Cortex of kidney (tissue), 1 donor: ENCODE results near the gene ZNF518B.

Experiments used
- DNase-seq: peaks from one replicate; lab custom pipeline; 2025; lab: John Stamatoyannopoulos, UW

ZNF518B gene, protein sequence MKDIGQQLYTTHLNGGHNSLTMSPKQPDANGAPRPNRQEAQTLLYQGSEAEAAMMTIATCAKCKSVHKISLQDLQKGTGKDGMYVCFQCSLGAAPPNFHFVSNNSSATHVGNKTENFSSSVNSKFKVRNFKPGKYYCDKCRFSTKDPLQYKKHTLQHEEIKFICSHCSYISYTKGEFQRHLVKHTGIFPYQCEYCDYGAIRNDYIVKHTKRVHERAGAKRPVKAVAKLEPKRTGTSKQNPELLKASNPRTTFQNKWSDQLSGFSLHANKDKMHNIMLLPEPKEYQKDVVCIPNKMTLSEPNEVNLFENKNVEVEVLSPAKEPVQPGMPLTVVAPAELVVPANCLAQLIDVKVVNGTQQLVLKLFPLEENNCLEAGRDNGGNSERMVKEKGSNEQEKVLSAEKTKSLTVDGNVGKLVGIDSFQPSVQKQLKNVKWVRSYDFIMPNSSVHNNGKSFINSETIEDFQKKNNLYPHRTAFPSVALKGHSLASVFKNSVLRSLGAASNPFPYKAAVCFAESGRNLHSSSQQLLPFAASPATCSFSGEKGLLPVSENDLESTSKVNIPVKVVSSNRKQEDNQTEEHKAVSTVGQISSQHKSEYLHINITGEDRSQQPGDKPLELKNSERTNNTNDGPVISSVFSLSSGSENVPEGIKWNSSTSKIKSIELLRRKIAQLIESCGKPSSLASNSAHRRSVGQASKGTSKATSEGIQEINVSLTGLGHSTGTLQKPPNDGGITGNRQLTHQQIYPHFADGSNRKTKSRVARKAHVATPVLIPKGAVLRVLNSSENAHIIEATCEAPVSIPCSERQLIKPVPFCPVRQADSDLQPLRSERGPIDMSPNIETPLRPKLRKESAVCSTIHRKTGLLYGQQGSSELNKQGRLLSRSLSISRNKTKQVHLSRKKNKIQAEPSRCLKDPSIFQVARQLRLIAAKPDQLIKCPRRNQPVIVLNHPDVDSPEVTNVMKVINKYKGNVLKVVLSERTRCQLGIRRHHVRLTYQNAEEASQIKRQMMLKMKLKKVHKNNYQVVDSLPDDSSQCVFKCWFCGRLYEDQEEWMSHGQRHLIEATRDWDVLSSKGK

DNA sequence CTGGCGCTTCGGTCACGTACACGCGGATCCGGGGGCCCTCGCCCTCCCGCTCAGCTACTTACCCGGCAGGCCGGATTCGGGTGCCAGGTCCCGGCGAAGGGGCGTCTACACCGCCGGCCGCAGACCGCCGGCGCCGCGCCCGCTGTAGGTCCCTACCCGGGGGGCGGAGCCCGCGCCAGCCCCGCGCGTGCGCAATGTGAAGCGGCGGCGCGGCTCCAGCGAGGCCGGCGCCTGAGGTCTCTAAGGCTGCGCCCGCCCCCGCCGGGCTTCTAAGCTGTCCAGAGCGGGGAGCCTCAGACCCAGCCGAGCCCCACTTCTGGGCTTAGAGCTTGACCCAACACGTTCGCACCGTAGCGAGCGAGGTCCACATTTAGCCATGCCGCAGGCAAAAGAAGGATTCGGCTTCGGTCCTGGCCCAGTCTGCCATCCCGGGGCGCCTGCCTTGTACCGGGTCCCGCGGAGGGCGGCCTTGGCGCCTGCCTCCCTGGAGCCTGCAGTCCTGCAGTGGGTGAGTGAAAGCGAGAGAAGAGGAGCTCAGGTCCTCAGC lies at the start of gene ZNF518B:
TSS of gene ZNF518B (minus strand) at position 172 of the 547 bp plus-strand sequence. CDS start 11,098 bp downstream, outside the sequence.
- DNase-seq, result no peak

DNA sequence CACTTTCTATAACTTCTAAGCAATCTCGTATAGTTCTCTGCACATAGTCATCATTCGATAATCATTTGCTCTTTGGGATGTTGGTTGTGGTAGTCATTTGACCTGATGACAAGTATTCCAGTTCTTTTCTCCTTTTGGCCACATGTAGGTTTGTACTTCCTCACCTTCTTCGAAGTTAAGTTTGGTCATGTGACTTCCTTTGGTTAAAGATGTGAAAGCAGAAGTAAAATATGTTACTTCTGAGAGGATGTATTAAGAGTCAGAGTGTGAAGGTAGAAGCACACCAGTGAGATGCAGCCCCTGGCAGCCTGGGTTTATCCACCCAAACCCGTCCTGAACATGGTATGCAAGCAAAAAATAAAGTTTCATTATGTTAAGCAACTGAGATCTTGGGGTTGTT lies 48.9 kb upstream of the ZNF518B start:
- no peak for DNase-seq

DNA sequence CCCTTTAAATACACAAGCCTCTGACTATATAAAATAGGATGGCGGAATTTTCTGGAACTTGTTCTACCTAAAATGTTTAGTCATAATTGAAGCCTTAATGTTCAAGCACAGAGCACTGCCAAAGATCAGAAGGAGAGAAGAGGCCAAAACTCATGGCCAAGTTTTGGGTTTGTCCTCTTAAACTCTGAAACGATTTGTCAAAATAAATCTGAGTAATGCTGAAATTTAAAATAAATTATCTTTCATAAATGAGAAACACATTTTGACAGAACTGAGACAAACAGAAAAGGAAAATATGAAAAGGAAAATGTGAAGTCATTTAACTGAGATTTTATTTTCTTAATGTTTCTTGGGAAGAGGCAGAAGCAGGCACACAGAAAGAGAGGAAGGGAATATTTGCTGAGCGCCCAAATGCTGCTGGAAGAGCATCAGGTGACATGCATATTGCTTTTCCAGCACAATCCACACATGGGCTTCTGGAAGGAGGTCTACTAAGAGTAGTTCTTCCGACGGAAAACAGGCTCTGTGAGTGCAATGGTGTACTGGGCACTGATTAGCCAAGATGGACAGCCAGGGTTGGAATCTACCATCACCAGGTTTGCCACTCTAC lies 47.4 kb upstream of the ZNF518B start:
- no peak for DNase-seq

DNA sequence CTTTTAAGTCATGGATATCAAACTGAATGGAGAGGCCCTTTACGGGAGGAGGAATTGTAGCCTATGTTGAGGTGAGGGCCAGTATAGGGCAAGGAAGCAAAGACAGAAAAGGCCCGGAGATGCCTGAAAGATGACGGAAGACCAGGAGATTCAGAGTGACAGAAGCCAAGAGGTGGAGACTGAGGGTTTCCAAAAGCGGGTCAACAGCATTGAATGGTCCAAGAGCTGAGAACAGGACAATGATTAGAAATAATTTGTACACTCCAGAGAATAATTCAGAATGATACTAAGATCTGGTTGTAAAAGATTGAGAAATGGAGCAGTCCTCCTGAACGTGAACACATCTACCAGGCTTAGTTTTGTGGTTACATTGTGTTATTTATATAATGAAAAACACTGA lies 45.5 kb upstream of the ZNF518B start:
- DNase-seq, result no peak

DNA sequence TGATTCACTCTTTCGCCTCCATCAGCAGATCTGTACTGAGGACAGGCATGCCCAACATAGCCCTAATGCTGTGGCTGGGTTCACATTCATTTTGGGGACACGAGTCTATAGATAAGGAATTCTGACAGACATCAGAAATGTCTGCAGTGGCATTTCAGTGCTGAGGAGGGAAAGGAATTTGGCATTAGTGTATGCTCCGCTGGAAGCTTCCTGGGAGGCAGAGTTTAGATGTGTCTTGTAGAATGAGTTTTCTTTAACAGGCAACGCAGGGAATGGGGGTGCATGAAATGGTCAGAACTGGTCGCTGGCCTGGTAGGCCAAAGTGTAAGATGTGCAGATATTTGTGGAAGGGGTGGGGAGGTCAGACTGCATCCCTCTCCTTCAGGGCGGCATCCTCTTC lies 43.5 kb upstream of the ZNF518B start:
- no peak for DNase-seq

DNA sequence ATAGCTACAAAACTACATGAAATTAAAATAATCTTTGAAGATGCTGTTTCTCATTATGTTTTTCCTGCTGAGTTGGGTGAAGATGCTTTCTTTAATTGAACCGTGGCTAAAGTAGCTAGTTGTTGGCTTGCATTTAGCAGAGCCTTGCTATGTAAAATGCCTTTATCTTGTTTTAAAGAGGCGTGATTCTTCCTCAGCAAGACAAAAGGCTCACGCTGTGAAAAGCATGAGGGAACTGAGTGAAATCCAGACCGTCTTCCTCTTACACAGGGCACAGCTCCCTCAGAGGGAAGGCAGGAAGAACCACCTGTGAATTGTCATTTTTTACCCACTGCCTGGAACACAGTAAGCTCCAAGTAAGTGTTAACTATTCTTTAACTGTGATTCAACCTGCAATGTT lies 39.0 kb upstream of the ZNF518B start:
- no peak for DNase-seq

DNA sequence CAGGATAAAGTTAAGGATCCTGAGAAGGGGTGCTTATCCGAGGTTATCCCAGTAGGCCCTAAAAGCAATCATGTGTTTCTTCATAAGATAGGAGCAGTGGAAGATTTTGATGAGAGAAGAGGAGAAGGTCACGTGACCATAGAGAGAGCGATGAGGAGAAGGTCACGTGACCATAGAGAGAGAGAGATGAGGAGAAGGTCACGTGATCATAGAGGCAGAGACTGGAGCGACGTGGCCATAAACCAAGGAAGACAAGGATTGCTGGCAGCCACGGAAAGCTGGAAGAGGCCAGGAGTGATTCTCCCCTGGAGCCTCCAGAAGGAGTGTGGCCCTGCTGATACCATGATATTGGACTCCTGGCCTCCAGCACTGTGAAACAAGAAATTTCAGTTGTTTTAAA lies 38.4 kb upstream of the ZNF518B start:
- DNase-seq, result no peak

DNA sequence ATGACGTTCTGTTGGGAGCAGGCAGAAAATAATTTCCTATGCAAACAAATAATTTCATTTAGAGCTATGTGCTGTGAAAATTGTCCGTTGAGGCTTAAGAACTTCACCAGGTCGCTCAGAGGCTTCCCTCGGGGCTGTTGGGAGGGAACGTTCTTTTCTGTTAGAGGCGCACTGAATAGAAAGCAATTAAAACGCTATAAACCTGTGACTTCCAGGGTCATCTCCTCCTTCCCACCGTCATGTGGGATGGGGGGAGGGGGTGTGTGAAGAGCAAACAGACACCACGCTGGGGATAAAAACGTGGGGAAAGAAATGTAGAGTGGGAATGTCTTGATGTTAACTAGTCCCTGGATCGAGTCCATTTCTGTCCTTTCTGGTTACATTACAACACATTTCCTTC lies 35.2 kb upstream of the ZNF518B start:
- DNase-seq, result no peak

DNA sequence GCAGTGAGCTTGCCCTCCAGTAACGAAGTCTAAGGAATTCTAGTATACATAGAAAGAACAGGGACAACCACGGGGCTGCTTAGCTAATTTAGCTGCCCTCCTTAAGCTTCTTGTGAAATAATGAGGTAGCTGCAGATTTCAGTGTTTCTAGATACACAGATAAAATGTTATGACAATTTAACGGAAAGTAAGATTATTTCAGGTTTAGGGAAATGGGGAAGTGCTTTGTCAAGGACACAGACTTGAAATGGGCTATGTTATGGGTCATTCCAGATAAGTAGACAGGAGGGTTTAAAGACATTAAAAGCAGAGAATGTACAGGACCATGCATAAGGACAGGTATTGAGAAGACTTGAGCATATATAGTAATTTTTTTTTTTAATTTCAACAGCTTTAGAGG lies 34.2 kb upstream of the ZNF518B start:
- DNase-seq, result no peak

DNA sequence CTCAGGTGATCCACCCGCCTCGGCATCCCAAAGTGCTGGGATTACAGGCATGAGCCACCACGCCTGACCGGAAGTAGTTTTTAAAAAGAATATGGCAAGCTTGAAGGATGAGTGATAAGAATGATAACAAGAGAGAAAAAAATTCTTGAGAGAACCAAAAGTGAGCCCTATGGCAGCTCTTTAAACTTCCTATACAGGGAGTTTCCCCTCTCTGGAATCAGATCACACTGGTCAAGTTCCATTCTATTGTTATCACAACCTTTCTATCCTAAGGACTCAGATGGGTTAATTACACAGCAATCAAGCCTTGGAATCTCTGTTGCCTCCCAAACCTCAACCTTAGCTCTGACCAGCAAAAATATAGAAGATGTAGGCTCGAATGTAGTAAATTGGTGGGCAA lies 33.8 kb upstream of the ZNF518B start:
- DNase-seq, result no peak

DNA sequence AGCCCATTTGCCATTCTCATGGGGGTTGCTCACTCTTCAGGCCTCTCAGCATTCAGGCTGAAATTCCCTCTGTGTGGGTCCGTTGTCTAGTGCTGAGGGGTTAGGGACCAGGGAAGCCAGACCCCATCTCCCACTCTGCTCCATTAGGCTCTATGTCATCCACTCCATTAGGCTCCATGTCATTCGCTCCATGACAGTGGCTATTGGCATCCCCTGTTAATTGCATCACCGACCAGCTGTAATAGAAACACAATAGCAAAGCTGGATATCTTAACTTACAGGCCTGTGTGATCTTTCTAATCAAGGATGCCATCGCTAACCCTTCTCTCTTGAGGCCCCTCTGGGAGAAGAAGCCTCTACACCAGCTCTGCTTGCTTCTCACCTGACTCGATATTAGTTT lies 25.7 kb upstream of the ZNF518B start:
- DNase-seq, result no peak

DNA sequence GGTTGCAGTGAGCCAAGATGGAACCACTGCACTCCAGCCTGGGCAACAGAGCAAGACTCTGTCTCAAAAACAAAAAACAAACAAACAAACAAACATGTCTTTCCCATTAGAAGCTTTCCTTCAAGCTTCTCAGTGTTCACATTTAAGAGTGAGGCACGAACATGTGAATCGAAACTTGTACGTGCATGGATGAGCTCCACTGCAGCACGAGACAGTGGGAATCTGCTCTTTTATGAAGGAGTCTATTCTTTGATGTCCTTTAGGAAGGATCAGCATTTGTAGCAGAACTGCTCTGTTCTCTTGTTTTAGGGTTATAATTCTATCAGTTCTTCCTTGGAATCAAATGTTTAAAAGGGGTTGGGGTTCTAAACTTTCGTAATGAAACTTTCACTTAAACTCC lies 23.4 kb upstream of the ZNF518B start:
- no peak for DNase-seq

DNA sequence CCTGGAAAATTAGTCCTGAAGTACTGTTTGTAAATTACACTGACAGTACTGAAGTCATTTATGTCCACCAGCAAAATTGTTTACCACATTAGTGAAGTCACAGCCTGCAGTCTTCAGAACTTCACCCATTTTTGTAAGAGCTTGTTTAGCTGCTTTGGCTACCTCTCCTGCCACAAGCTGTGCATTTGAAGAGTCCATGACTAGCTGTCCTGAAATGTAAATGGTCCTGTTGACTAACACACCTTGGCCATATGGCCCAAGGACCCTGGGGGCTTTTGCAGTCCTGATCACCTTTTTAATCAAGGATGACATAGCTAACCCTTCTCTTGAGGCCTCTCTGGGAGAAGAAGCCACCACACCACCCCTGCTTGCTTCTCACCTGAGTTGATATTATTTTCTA lies 21.4 kb upstream of the ZNF518B start:
- DNase-seq, result no peak

DNA sequence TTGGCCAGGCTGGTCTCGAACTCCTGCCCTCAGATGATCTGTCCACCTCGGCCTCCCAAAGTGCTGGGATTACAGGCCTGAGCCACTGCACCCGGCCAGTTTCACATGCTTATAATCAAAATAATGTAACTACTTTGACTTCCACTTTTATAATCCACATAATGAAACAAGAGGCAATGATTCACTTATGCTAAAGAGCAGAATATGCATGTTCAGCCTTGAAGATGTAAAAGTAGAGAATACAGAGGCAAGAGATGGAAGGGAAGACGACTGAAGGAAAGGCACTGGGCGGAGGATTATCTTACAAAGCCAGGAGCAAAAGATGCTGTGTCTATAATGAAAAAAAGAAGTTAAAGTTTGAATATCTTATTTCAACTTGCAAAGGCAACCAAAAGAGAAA lies 13.3 kb upstream of the ZNF518B start:
- DNase-seq, result no peak

DNA sequence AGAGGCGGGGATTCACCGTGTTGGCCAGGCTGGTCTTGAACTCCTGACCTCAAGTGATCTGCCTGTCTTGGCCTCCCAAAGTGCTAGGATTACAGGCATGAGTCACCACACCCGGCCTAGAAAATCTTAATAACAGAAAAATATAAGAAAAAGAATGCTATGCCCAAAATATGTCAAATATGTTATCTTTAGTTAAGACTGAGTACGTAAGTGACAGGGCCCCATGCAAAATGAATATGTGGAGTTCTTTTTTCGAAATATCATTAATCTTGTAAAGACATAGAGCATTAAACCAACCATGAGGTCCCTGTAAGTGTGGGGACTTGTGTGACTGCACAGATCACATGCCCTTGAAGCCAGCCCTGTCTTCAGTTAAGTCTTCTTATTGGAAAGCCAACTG lies 8.9 kb upstream of the ZNF518B start:
- DNase-seq, result no peak

DNA sequence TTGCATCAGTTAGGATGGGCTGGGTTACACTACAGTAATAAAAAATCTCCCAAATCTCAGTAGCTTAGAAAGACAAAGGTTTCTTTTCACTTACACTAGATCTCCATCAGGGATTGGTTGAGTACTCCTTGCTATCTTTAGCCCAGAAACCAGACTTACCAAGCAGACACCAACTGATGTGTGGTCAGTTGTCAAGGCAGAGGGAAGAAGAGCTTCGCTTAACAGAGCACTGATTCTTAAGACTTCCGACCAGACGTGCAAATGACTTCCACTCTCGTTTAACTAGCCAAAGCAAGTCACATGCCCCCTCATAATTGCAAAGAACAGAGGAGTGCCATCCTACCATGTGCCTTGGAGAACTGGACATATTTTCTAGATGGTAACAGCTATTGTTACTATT lies 5.7 kb upstream of the ZNF518B start:
- DNase-seq, result no peak

DNA sequence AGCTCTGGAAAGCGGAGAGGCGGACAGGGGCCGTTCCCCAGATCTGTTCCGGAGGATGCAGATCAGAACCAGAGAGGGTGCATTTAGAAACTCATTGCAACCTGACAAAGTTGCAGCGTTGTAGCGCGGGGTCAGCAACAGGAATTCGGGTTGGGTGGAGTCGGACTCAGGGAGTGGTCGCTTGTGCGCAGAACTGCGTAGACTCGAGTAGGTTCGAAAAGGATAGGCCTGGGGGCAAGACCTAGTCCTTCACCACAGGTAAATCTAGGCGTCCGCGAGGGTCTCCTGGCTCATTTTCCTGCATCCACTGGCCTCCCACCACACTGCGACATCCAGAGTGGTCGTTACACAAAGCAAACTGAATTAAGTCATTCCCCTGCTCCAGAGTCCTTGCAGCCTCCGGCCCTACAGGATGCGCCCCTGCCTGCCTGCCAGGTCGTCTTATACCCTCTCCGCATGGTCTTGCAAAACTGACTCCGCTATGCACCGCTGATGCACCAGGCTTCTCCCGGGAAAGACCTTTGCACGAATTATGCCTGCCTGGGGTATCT lies 4.7 kb upstream of the ZNF518B start:
- no peak for DNase-seq

DNA sequence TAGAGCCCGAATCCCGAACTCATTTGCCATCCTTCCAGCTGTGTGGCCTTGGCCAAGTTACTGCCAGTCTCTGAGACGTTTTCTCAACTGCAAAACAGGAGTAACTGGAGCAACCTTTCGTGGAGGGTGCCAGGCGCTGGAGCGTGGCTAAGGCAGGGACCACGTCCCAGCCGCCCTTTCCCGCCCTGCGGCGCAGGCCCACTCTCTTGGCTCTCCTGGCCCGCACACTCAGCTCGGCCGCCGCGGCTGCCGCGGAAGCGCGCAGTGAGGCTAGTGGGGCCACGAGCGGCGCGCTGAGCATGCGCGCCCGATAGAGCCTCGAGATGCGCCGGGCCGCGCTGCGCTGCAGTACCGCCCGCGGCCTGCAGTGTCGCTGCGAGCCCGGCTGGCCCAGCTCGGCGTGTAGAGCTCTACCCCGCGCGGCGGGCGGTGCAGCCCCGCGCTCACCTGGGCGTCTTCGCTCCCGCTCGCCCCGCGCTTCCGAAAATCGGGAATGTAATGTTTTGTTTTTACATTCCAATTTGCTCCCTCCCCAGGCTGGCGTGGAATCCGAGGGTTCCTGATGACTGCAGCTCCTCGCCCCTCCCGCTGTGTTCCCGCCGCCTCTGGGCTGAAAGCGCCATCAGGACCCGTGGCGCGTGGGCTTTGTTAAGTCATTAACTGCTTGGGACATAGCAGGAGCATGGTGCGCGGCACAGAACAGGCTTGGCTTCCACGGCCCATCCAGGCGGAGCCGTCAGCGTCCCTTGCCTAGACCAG lies 4.0 kb upstream of the ZNF518B start:
- no peak for DNase-seq

DNA sequence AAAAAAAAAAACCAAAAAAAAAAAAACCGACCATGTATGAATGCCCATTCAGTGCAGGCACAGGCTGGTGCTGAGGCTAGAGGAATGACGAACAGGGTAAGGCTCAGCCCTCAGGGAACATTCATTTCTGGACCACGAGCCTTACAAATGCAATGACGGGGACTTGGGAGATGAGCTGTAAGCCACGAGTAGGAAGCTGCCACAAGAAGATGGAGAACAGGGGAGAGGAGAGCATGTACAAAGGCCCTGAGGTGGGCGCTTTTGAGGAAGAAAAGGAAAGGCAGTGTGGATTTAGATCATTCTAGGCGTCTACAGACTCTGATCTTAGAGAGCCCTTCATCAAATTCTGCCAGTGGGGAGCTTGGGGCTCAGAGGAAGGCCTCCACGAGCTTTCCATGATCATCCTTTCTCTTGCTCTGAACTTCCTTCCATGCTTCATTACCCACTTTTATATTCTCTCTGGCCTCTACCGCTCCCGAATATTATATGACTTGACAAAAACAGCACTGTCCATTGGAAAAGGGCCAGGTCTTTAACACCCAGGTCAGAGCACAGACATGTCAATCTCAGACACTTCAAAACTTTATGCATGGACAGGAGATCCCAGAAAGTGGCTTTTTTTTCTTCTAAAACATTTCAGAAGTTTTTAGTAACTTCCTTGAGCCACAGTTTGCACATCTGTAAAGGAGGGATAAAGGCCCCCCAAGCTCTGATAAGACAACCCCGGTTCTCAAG lies 3.3 kb upstream of the ZNF518B start:
- DNase-seq, result no peak

DNA sequence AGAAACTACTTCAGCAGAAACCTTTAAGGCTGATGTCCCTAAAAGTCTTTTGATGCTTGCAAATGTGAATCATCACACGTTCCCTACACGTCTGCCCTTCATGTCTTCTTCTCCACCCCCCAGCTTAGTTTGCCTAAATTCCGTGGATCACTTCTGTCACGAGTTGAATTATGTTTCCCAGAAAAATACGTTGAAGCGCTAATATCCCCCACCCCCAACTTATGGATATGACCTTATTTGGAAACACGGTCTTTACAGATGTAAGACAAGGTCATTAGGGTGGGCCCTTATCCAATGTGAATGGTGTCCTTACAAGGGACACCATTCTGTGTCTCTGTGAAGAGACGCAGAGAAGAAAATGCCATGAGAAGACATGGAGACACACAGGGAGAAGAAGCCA lies 2.1 kb upstream of the ZNF518B start:
- no peak for DNase-seq
